A673 (cell line): ENCODE measurements around the gene KLHL28. TPM values are rescaled to one million over a fixed set of nuclear protein-coding genes. Genes with fewer than 3 reads are reported as not detected.
A peak's percentile ranks its signal among the peaks of the same experiment; 100 is the strongest.

ENCODE experiments used
- BruUV-seq: library from RNA; stranded (reverse); fragments of 400-500 nt; replicated peaks from 2 replicates; lab custom pipeline; 2021; lab: Mats Ljungman, UMichigan
- CTCF ChIA-PET: fragments of 300-600 bp; sonication (Branson Sonifier 250); formaldehyde crosslinking; loops from one replicate; lab custom pipeline; 2022; ENCODE audit warnings: antibody characterized with exemption; lab: Charles Lee
- POLR2A ChIA-PET: fragments of 300-600 bp; sonication (Branson Sonifier 250); formaldehyde crosslinking; loops from one replicate; lab custom pipeline; 2022; ENCODE audit warnings: antibody characterized with exemption; ENCODE audit not compliant: low non-redundant PET; lab: Charles Lee
- DNase-seq: peaks from one replicate; pipeline ENCODE4 v3.0.0-alpha.2; 2015; ENCODE audit warnings: low spot score
- H3K27ac ChIP-seq: fragments of 200-600 bp; sonication (generic); 2 replicates; pipeline ENCODE4 v1.5.1; 2016; ENCODE audit warnings: mixed run types, low read depth, mild to moderate bottlenecking, mixed read lengths, antibody characterized with exemption, low read length; ENCODE audit not compliant: poor library complexity, severe bottlenecking
- H3K27me3 ChIP-seq: fragments of 200-600 bp; sonication (generic); replicated peaks from 2 replicates; pipeline ENCODE4 v1.6.1; 2017; ENCODE audit warnings: mixed run types, low read depth, mild to moderate bottlenecking, mixed read lengths, antibody characterized with exemption, low read length; ENCODE audit not compliant: insufficient read depth, poor library complexity
- H3K36me3 ChIP-seq: fragments of 200-600 bp; sonication (generic); 2 replicates; pipeline ENCODE4 v1.6.1; 2016; ENCODE audit warnings: mixed run types, mild to moderate bottlenecking, mixed read lengths, antibody characterized with exemption, low read length; ENCODE audit not compliant: insufficient read depth, poor library complexity, severe bottlenecking
- H3K4me1 ChIP-seq: fragments of 200-600 bp; sonication (generic); 2 replicates; pipeline ENCODE4 v1.6.1; 2017; ENCODE audit warnings: mixed run types, mild to moderate bottlenecking, mixed read lengths, antibody characterized with exemption, low read length; ENCODE audit not compliant: insufficient read depth, poor library complexity, severe bottlenecking
- H3K4me3 ChIP-seq: fragments of 200-600 bp; sonication (generic); 2 replicates; pipeline ENCODE4 v1.5.1; 2016; ENCODE audit warnings: low read depth, mixed run types, mild to moderate bottlenecking, mixed read lengths, low read length; ENCODE audit not compliant: poor library complexity, severe bottlenecking
- H3K9me3 ChIP-seq: fragments of 200-600 bp; sonication (generic); 2 replicates; pipeline ENCODE4 v1.6.1; 2016; ENCODE audit warnings: mixed run types, low read depth, mild to moderate bottlenecking, mixed read lengths, antibody characterized with exemption, low read length; ENCODE audit not compliant: poor library complexity, severe bottlenecking
- EZH2 ChIP-seq: fragments of 200-600 bp; sonication (generic); IDR thresholded peaks from 2 replicates; pipeline ENCODE4 v1.6.1; 2017; ENCODE audit warnings: borderline replicate concordance, low read depth, mild to moderate bottlenecking, mixed read lengths, antibody characterized with exemption, low read length; ENCODE audit not compliant: poor library complexity, severe bottlenecking
- intact Hi-C: fragments of 100-400 bp; cut with micrococcal nuclease; formaldehyde crosslinking; loops from one replicate; pipeline ENCODE4 v1.10.0; 2022; ENCODE audit not compliant: unreplicated experiment
- total RNA-seq: library from RNA; stranded (reverse); gene quantifications from 2 replicates; pipeline ENCODE4 v1.2.3, GENCODE V29; 2021
- TF ChIP-seq, protein P1 (sequence below): fragments of 300-800, 200-600 bp; sonication (generic); conservative IDR thresholded peaks from 2 replicates; pipeline ENCODE4 v1.5.1; 2017; ENCODE audit warnings: low read depth, mild to moderate bottlenecking, antibody characterized with exemption, low read length, moderate library complexity, mixed read lengths

KLHL28 gene
- total RNA-seq, 1 experiment from 2014 or later: 10.0 TPM

DNA sequence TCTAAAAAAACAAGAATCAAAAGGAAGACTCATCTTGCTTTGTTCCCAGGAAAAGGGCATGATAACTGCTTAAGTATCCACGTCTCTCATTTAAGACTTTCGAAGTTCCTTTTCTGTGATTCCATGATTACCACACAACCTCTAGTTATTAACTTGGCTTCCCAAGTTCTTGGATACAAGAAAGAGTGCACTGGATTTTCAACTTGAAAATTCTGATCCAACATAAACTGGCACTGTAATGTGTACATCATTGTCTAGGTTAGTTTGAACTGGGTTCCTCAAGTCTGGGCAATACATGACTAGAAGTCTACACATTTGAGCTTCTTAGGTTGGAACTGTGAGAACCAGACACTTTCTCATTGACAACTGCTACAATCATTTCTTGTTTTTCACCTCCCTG lies 1.6 kb downstream of the KLHL28 start:
- Histone ChIP-seq H3K4me3 (peak overlapping the region; percentile 76), H3K9me3 (no peaks in the 10 kb centered on the region), H3K27me3 (no peaks in the 10 kb centered on the region), H3K27ac (peak overlapping the region; percentile 85), H3K36me3 (no peaks in the 10 kb centered on the region), H3K4me1 (peaks cover 14% of the 10 kb centered on the region)
- ChIA-PET POLR2A (no interaction called here), CTCF (interaction anchor here (0.7 kb wide), 1 partner anchor 101 kb away, joined by 3 read pairs; no protein-coding TSS in a partner anchor)
- intact Hi-C loops: loop anchor here (2.0 to 5.0 kb wide), 2 partner anchors 122 to 175 kb away; partner anchors contain the start of genes FANCM, FKBP3 and PRPF39
- TF ChIP-seq, protein P1, sequence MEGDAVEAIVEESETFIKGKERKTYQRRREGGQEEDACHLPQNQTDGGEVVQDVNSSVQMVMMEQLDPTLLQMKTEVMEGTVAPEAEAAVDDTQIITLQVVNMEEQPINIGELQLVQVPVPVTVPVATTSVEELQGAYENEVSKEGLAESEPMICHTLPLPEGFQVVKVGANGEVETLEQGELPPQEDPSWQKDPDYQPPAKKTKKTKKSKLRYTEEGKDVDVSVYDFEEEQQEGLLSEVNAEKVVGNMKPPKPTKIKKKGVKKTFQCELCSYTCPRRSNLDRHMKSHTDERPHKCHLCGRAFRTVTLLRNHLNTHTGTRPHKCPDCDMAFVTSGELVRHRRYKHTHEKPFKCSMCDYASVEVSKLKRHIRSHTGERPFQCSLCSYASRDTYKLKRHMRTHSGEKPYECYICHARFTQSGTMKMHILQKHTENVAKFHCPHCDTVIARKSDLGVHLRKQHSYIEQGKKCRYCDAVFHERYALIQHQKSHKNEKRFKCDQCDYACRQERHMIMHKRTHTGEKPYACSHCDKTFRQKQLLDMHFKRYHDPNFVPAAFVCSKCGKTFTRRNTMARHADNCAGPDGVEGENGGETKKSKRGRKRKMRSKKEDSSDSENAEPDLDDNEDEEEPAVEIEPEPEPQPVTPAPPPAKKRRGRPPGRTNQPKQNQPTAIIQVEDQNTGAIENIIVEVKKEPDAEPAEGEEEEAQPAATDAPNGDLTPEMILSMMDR: no peak
- TF ChIP-seq EZH2: no peak
- BruUV-seq: no TSS peak
- no peak for DNase-seq

DNA sequence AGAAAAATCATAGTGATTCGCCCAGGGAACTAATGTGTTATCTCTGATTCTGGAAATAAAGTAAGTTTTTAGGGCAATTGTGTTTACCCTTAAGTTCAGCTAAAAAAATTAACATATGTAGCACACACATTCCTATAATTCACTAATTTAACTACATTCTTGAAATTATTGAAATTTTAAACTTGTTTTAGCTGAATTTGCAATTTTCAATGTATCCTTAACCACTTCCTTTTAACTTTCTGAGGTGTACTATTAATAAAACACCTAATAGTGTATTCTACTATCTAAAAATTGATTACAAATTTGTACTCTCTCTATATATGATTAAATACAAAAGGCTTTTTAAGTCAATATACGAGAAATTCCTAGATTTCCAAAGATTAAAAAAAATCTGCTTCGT lies 2.2 kb downstream of the KLHL28 start:
- CTCF ChIA-PET: no interaction called here
- no TSS peak for BruUV-seq
- TF ChIP-seq, protein P1: no peak
- TF ChIP-seq EZH2: no peak
- DNase-seq: no peak
- no peaks in the 10 kb centered on the region for H3K9me3 ChIP-seq
- H3K36me3 ChIP-seq: no peaks in the 10 kb centered on the region
- peaks cover 14% of the 10 kb centered on the region for H3K4me1 ChIP-seq
- POLR2A ChIA-PET: no interaction called here
- peak overlapping the region; percentile 85 for H3K27ac ChIP-seq
- no peaks in the 10 kb centered on the region for H3K27me3 ChIP-seq
- peak overlapping the region; percentile 76 for H3K4me3 ChIP-seq
- intact Hi-C loops: no loop called here

DNA sequence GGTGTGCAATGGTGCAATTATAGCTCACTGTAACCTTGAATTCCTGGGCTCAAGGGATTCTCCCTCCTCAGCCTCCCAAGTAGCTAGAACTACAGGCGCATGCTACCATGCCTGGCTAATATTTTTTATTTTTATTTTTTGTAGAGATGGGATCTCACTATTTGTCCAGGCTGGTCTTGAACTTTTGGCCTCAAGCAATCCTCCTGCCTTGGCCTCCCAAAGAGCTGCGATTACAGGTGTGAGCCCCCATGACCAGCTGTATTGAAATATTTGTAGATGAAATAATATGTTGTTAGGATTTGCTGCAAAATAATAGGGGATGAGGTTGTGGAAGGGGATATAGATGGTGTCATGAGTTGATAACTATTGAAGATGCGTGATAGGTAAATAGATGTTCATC lies 4.9 kb downstream of the KLHL28 start:
- no peaks in the 10 kb centered on the region for H3K9me3 ChIP-seq
- H3K4me1 ChIP-seq: peaks cover 14% of the 10 kb centered on the region
- POLR2A ChIA-PET: no interaction called here
- no peak overlapping the region for H3K27ac ChIP-seq
- DNase-seq: no peak
- no peak overlapping the region for H3K4me3 ChIP-seq
- CTCF ChIA-PET: no interaction called here
- no TSS peak for BruUV-seq
- no peaks in the 10 kb centered on the region for H3K27me3 ChIP-seq
- H3K36me3 ChIP-seq: no peaks in the 10 kb centered on the region
- intact Hi-C loops: no loop called here
- TF ChIP-seq EZH2: no peak
- TF ChIP-seq, protein P1: no peak
